NB4 (cell line): ENCODE measurements around the gene FGF18.

Experiments
- CTCF ChIP-seq: IDR thresholded peaks from one replicate; pipeline ENCODE4 v1.5.1; 2012; ENCODE audit warnings: low read depth, low read length
- MAX ChIP-seq: IDR thresholded peaks from 2 replicates; pipeline ENCODE4 v1.6.1; 2011; ENCODE audit warnings: low read depth, low read length
- MYC ChIP-seq: IDR thresholded peaks from 2 replicates; pipeline ENCODE4 v1.6.1; 2011; ENCODE audit warnings: low read depth, low read length
- POLR2A ChIP-seq: IDR thresholded peaks from 2 replicates; pipeline ENCODE4 v1.6.1; 2011; ENCODE audit warnings: mild to moderate bottlenecking; ENCODE audit not compliant: insufficient read length; ENCODE audit errors: extremely low read depth

GRCh38 chr5:171390883-171391677 lies 28.4 kb upstream of the FGF18 start:
- TF ChIP-seq CTCF = no peak
- TF ChIP-seq POLR2A = no peak
- TF ChIP-seq MAX = no peak
- no peak for TF ChIP-seq MYC
